ENCODE measurements around the gene CDH13.

The CDH13 gene

DNA sequence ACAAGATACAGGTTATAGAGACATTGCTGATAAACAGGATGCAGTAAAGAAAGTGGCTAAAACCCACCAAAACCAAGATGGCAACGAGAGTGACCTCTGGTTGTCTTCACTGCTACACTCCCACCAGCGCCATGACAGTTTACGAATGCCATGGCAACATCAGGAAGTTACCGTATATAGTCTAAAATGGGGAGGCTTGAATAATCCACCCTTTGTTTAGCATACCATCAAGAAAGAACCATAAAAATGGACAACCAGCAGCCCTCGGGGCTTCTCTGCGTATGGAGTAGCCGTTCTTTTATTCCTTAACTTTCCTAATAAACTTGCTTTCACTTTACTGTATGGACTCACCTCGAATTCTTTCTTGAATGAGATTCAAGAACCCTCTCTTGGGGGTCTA is 21.7 kb upstream of the CDH13 start:
- no peak overlapping the region for H3K4me3 ChIP-seq (ENCODE audit: low read depth, low read length)
- no peak for DNase-seq (ENCODE audit: low read depth)
- TF ChIP-seq, protein P1, sequence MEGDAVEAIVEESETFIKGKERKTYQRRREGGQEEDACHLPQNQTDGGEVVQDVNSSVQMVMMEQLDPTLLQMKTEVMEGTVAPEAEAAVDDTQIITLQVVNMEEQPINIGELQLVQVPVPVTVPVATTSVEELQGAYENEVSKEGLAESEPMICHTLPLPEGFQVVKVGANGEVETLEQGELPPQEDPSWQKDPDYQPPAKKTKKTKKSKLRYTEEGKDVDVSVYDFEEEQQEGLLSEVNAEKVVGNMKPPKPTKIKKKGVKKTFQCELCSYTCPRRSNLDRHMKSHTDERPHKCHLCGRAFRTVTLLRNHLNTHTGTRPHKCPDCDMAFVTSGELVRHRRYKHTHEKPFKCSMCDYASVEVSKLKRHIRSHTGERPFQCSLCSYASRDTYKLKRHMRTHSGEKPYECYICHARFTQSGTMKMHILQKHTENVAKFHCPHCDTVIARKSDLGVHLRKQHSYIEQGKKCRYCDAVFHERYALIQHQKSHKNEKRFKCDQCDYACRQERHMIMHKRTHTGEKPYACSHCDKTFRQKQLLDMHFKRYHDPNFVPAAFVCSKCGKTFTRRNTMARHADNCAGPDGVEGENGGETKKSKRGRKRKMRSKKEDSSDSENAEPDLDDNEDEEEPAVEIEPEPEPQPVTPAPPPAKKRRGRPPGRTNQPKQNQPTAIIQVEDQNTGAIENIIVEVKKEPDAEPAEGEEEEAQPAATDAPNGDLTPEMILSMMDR (IDR thresholded peaks at IDR 0.05; ENCODE audit: control insufficient read depth, extremely low read depth, insufficient read depth) = no peak

DNA sequence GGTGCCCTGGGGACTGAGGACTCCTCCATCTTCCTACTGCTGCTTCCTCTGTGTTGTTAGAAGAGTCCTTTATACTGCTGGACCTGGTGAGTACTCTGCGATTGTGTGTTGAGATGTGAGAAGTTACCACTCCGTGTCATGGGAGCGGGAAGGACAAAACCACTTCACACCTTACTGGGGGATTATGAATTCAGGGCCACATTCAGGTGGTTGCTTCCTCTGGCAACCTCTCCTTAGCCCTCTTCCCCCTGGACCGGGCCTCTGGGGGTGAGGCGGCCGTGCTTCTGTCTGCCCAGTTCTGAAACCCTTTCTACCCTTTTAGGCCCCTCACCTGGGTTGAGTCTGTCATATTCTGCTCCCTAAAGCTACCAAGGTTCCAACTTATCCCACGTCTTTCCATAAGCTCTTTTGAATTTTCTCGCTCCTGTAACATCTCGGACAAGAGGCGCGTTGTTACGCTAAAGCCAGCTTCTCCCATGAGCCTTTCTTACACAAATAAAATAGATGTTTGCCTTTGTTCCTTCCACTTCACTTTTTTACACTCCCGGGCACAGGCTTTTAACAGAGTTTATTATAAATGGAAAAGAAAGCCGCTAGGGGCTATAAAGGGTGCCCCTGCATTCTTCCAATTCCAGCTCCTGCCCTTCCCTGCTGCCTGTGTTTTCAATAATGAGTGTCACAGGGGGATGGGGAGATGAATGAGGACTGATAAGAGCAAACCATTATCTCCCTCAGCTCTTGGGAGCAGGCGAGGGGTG is 20.7 kb upstream of the CDH13 start:
- TF ChIP-seq, protein P1 (IDR thresholded peaks at IDR 0.05; ENCODE audit: control insufficient read depth, extremely low read depth, insufficient read depth) = no peak
- DNase-seq (ENCODE audit: low read depth) = no peak
- H3K4me3 ChIP-seq (ENCODE audit: low read depth, low read length) = no peak overlapping the region

DNA sequence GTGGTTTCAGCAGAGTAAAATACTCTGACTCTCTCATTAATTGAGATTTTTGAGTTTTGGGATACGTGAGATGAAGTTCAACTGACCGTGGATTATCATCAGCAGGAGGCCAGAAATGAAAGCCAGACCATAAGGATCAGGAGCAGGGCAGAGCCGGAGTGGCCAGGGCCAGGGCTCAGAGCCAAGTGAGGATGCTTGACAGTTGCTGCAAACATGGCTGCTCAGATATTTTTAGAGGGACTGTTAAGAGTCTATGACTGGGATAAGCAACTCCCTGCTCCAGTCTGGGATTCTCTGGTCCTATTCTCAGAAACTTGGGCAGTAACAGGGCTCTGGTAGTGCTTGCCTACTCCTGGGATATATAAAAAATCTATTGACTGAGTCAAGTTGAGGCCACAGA is 17.6 kb upstream of the CDH13 start:
- DNase-seq (ENCODE audit: low read depth) = no peak
- H3K4me3 ChIP-seq (ENCODE audit: low read depth, low read length) = no peak overlapping the region
- TF ChIP-seq, protein P1 (IDR thresholded peaks at IDR 0.05; ENCODE audit: control insufficient read depth, extremely low read depth, insufficient read depth) = no peak

DNA sequence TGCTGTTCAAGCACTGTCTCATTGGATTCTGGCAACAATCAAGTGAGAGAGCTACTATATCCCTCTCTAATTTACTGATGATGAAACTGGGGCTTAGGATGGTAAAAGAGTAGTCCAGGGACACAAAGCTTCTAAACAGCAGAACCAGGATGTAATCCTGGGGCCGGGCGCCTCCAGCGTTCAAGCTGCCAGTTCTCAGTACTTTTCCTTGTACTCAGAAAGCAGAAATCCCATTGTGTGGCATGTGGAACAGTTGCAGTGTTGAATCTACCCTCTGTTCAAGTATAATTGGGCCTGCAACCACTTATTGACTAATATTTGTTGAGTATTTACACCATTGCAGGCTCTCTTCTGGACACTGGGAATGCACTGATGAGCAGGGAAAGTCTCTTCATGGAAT is 14.5 kb upstream of the CDH13 start:
- no peak overlapping the region for H3K4me3 ChIP-seq (ENCODE audit: low read depth, low read length)
- TF ChIP-seq, protein P1 (IDR thresholded peaks at IDR 0.05; ENCODE audit: control insufficient read depth, extremely low read depth, insufficient read depth) = no peak
- no peak for DNase-seq (ENCODE audit: low read depth)

DNA sequence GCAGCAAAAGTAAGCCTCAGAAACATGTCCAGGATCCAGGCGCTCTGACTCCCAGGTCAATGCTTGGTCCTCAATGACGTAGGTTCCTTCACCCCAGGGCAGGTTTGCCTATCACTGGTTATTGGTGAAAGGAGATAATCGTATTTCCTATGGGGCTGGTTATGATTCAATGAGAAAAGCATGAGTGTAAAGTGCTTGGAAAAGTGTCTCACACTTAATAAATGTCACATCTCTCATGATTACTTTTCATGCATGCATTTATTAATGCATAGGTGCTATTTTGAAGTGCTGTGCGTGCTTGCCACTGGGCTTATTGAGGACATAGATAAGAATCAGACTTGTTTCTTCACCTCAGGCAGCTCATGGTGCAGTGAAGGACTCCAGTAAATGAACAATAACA is 10.4 kb upstream of the CDH13 start:
- TF ChIP-seq, protein P1 (IDR thresholded peaks at IDR 0.05; ENCODE audit: control insufficient read depth, extremely low read depth, insufficient read depth) = no peak
- no peak overlapping the region for H3K4me3 ChIP-seq (ENCODE audit: low read depth, low read length)
- DNase-seq (ENCODE audit: low read depth) = no peak

DNA sequence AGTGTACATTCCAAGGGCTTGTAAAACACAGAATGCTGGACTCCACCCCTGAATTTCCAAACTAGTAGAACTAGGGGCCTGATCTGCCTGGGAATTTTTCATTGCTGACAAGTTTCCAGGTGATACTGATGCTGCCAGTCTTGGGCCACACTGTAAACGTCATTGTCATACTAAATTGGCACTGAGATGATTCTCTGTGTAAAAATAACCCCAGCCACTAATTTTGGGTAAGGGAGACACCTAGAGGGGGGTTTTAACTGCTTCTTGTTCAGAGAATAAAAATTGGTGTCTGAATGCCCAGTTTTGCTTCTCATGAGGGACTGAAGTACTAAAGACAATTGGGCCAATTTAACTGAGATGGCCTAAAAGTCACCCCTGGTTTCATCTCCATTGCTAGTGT is 5.0 kb upstream of the CDH13 start:
- TF ChIP-seq, protein P1 (IDR thresholded peaks at IDR 0.05; ENCODE audit: control insufficient read depth, extremely low read depth, insufficient read depth) = no peak
- no peak overlapping the region for H3K4me3 ChIP-seq (ENCODE audit: low read depth, low read length)
- no peak for DNase-seq (ENCODE audit: low read depth)

DNA sequence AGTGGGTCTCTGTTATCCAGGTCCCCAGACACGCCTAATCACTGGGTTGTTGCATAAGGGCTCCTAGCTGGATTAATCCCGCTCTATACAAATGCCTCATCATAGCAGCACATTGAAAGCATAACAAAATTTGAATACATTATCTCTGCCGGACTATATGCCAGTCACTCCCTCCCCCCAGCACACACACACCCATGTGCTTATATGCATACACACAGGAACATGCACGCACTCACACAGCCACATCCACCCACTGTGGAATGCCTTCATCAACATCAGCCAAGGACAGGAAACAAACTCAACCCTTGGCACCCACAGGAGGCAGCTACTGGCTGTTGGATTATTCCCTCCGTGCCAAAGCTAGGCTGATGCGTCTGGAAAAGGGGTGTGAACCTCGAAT is 3.5 kb upstream of the CDH13 start:
- TF ChIP-seq, protein P1 (IDR thresholded peaks at IDR 0.05; ENCODE audit: control insufficient read depth, extremely low read depth, insufficient read depth) = no peak
- no peak for DNase-seq (ENCODE audit: low read depth)
- no peak overlapping the region for H3K4me3 ChIP-seq (ENCODE audit: low read depth, low read length)

Data from LNCaP clone FGC (cell line).